Trophoblast cell (in vitro differentiated cells and primary cell): ENCODE measurements around the gene ENTREP3.

Experiments
- DNase-seq, 2 donors: peaks; one replicate each; pipeline ENCODE4 v3.0.0-alpha.2; 2016
- H2AFZ ChIP-seq: 2 replicates; pipeline ENCODE4 v1.6.1; 2013; ENCODE audit warnings: low read length, moderate library complexity, mild to moderate bottlenecking; ENCODE audit not compliant: insufficient read depth, poor library complexity
- H2AK5ac ChIP-seq: 2 replicates; pipeline ENCODE4 v1.6.1; 2013; ENCODE audit warnings: mild to moderate bottlenecking, low read length
- H2BK120ac ChIP-seq: 2 replicates; pipeline ENCODE4 v1.6.1; 2013; ENCODE audit warnings: low read length, mild to moderate bottlenecking, moderate library complexity; ENCODE audit not compliant: insufficient read depth, poor library complexity
- H2BK12ac ChIP-seq: 2 replicates; pipeline ENCODE4 v1.6.1; 2013; ENCODE audit warnings: mild to moderate bottlenecking, low read length, moderate library complexity
- H2BK5ac ChIP-seq: 2 replicates; pipeline ENCODE4 v1.6.1; 2013; ENCODE audit warnings: low read length, low read depth, moderate library complexity, mild to moderate bottlenecking; ENCODE audit not compliant: poor library complexity
- H3K14ac ChIP-seq: 2 replicates; pipeline ENCODE4 v1.6.1; 2013; ENCODE audit warnings: mild to moderate bottlenecking, low read length
- H3K18ac ChIP-seq: 2 replicates; pipeline ENCODE4 v1.6.1; 2013; ENCODE audit warnings: mild to moderate bottlenecking, low read length
- H3K23ac ChIP-seq: 2 replicates; pipeline ENCODE4 v1.6.1; 2013; ENCODE audit warnings: low read length
- H3K27ac ChIP-seq: 2 replicates; pipeline ENCODE4 v1.5.1; 2013; ENCODE audit warnings: low read depth, mild to moderate bottlenecking, inconsistent platforms, low read length, moderate library complexity
- H3K27me3 ChIP-seq: 2 replicates; pipeline ENCODE4 v1.6.1; 2013; ENCODE audit warnings: inconsistent platforms, mild to moderate bottlenecking, low read length, moderate library complexity; ENCODE audit not compliant: insufficient read depth
- H3K36me3 ChIP-seq, 2 experiments: 1 replicate in 1 of 2; 2 replicates in 1 of 2; pipeline ENCODE4 v1.6.1; 2013; ENCODE audit warnings: low read length in 2 of 2, mild to moderate bottlenecking in 2 of 2, moderate library complexity in 1 of 2; ENCODE audit not compliant: insufficient read depth in 2 of 2, control insufficient read depth in 1 of 2
- H3K4ac ChIP-seq: 2 replicates; pipeline ENCODE4 v1.6.1; 2013; ENCODE audit warnings: low read depth, mild to moderate bottlenecking, low read length, moderate library complexity
- H3K4me1 ChIP-seq, 2 experiments: 1 replicate in 1 of 2; 2 replicates in 1 of 2; pipeline ENCODE4 v1.6.1; 2013; ENCODE audit warnings: low read length in 2 of 2, mild to moderate bottlenecking in 2 of 2, moderate library complexity in 1 of 2; ENCODE audit not compliant: insufficient read depth in 2 of 2, control insufficient read depth in 1 of 2
- H3K4me2 ChIP-seq: 2 replicates; pipeline ENCODE4 v1.6.1; 2013; ENCODE audit warnings: inconsistent platforms, mild to moderate bottlenecking, low read length, moderate library complexity
- H3K4me3 ChIP-seq: 2 replicates; pipeline ENCODE4 v1.5.1; 2013; ENCODE audit warnings: mild to moderate bottlenecking, low read depth, low read length, inconsistent platforms
- H3K79me1 ChIP-seq: one replicate; pipeline ENCODE4 v1.6.1; 2013; ENCODE audit warnings: low read length
- H3K79me2 ChIP-seq: 2 replicates; pipeline ENCODE4 v1.6.1; 2013; ENCODE audit warnings: low read length, mild to moderate bottlenecking; ENCODE audit not compliant: control insufficient read depth, insufficient read depth, poor library complexity
- H3K9ac ChIP-seq: 2 replicates; pipeline ENCODE4 v1.6.1; 2013; ENCODE audit warnings: mild to moderate bottlenecking, low read length
- H3K9me3 ChIP-seq: 2 replicates; pipeline ENCODE4 v1.6.1; 2013; ENCODE audit warnings: low read depth, mild to moderate bottlenecking, control low read depth, inconsistent platforms, low read length; ENCODE audit not compliant: insufficient read depth
- H4K12ac ChIP-seq: 2 replicates; pipeline ENCODE4 v1.6.1; 2013; ENCODE audit warnings: low read depth, mild to moderate bottlenecking, low read length, moderate library complexity
- H4K8ac ChIP-seq: 2 replicates; pipeline ENCODE4 v1.6.1; 2013; ENCODE audit warnings: low read depth, mild to moderate bottlenecking, low read length, moderate library complexity
- H4K91ac ChIP-seq: one replicate; pipeline ENCODE4 v1.6.1; 2013; ENCODE audit warnings: low read depth, mild to moderate bottlenecking, low read length, moderate library complexity
- WGBS: extraction: QIAGEN DNeasy Blood & Tissue Kit; methylation state at CpG from one replicate; pipeline ENCODE4 v1.1.7; 2013; ENCODE audit warnings: missing lambda C conversion rate; ENCODE audit not compliant: insufficient read length, insufficient coverage; ENCODE audit errors: extremely low coverage; 5-methylcytosine and 5-hydroxymethylcytosine counted together

The ENTREP3 gene

DNA sequence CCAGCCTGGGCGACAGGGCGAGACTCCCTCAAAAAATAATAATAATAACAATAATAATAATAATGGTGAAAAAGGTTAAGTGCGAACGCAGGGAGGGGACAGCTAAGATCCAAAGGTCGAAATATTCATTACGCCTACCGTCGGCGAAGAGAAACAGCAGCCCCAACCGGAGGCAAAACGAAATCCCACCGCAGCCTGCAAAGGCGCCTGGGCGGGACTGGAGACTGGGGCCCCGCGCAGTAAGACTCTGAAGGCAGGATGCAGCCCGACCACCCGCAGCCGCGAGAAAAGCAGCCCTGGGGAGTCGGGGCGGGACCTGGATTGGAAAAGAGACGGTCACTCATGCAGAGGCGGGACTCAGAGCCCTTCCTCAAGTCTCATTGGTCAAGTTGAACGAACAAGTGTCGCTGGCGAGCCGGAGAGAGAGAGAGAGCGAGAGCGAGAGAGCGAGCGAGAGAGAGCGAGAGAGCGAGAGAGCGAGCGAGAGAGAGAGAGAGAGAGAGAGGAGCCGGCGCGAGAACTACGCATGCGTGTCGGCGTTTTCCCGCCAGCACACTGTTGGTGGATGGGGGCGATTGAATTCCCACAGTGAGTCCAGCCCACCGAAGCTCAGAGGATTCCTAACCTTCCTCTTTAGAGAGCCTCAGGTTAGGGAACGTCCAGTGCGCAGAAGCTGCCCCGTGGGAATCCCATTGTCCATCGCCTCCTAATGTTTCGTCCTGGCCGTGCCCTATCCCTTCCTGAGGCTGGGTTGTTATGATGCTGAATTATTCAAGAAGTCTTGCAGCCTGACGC is 10.7 kb downstream of the ENTREP3 start:
- no peak overlapping the region for H3K23ac ChIP-seq
- H3K27me3 ChIP-seq, result no peaks in the 10 kb centered on the region
- peaks cover 2 to 14% of the 10 kb centered on the region in 2 experiments for H3K4me1 ChIP-seq
- no peak overlapping the region for H3K4ac ChIP-seq
- peak overlapping the region; percentile 65 for H3K14ac ChIP-seq
- H2BK120ac ChIP-seq, result peak overlapping the region; percentile 36
- H3K27ac ChIP-seq, result peak overlapping the region; percentile 87
- H2AK5ac ChIP-seq, result no peak overlapping the region
- H2BK12ac ChIP-seq, result no peak overlapping the region
- peaks cover 14 to 18% of the 10 kb centered on the region in 2 experiments for H3K36me3 ChIP-seq
- peak overlapping the region; percentile 65 for H4K91ac ChIP-seq
- H4K8ac ChIP-seq, result peak overlapping the region; percentile 79
- peak overlapping the region; percentile 40 for H3K18ac ChIP-seq
- no CpG with 5 or more reads among the region's 53 CpGs for WGBS
- peak overlapping the region; percentile 55 for H2BK5ac ChIP-seq
- peaks cover 8% of the 10 kb centered on the region for H3K79me1 ChIP-seq
- H2AFZ ChIP-seq, result peak overlapping the region; percentile 70
- peaks cover 1% of the 10 kb centered on the region for H3K79me2 ChIP-seq
- H3K4me2 ChIP-seq, result peak overlapping the region; percentile 87
- H3K4me3 ChIP-seq, result peak overlapping the region; percentile 53
- H3K9me3 ChIP-seq, result peaks cover 2% of the 10 kb centered on the region
- DNase-seq, result peak; percentile 98 to 99
- H4K12ac ChIP-seq, result peak overlapping the region; percentile 12
- peak overlapping the region; percentile 25 for H3K9ac ChIP-seq

DNA sequence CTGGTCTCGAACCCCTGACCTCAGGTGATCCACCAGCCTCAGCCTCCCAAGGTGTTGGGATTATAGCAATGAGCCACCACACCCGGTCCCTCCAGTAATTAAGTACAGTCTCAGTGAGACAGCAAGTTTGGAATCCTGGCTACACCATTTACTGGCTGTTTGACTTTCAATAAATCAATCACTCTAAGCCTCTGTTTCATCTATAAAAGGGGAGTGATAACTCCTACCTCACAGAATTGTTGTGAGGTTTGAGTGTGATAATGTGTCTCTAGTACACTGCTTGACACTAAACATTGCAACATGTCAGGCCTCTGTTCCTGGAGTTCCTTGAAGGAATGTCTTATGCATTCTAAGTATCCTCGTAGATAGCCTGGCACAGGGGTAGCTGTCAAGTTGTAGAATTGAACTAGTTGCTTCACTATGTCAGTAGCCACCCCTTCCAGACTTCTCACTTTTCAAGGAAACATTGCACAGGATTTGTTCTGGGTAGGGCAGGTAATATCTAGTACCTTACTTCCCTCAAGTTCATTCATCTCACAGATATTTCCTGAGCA is 12.4 kb downstream of the ENTREP3 start:
- Histone ChIP-seq H3K23ac (no peak overlapping the region), H3K4me2 (peak overlapping the region; percentile 55), H2AK5ac (no peak overlapping the region), H4K8ac (no peak overlapping the region), H2BK5ac (no peak overlapping the region), H3K9me3 (peaks cover 2% of the 10 kb centered on the region), H2AFZ (no peak overlapping the region), H3K27me3 (no peaks in the 10 kb centered on the region), H3K4ac (no peak overlapping the region), H3K14ac (no peak overlapping the region), H4K12ac (no peak overlapping the region), H3K4me3 (no peak overlapping the region), H3K9ac (no peak overlapping the region), H3K79me2 (peaks cover 1% of the 10 kb centered on the region), H3K4me1 (peaks cover 2 to 14% of the 10 kb centered on the region in 2 experiments), H2BK120ac (no peak overlapping the region), H3K79me1 (peaks cover 8% of the 10 kb centered on the region), H2BK12ac (no peak overlapping the region), H4K91ac (no peak overlapping the region), H3K18ac (no peak overlapping the region), H3K27ac (no peak overlapping the region), H3K36me3 (peaks cover 7 to 14% of the 10 kb centered on the region in 2 experiments)
- DNase-seq, result peak in 1 of 2 donors; percentile 49
- WGBS, result no CpG with 5 or more reads among the region's 3 CpGs

DNA sequence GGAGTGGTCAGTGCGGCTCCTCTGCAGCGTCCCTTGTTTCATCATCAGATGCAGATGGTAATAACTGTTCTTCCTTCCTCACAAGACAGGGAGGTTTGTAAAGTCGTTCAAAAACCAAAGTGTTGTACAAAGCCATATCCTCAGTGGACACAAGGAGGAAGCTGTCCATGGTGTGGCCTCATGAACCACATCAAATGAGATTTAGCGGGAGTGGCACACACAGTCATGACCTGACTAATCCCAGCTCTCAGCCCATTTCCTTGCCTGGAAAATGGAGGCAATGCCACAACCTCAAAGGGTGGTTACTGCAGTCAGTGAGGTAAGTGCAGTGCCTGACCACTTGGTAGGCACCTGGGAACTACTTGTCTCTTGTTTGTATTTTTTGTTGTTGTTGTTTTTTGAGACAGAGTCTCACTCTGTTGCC is 13.4 kb downstream of the ENTREP3 start:
- no peak overlapping the region for H3K14ac ChIP-seq
- H2AFZ ChIP-seq, result no peak overlapping the region
- H2BK5ac ChIP-seq, result no peak overlapping the region
- H2BK120ac ChIP-seq, result peak overlapping the region; percentile 10
- no peaks in the 10 kb centered on the region for H3K27me3 ChIP-seq
- peak overlapping the region; percentile 77 for H4K8ac ChIP-seq
- H3K36me3 ChIP-seq, result peaks cover 7 to 12% of the 10 kb centered on the region in 2 experiments
- no peak overlapping the region for H3K9ac ChIP-seq
- peak overlapping the region; percentile 19 for H2BK12ac ChIP-seq
- no peak overlapping the region for H3K4me3 ChIP-seq
- no peak for DNase-seq
- H3K4me1 ChIP-seq, result peaks cover 5 to 14% of the 10 kb centered on the region in 2 experiments
- WGBS, result no CpG with 5 or more reads among the region's 4 CpGs
- peak overlapping the region; percentile 50 for H4K91ac ChIP-seq
- H3K18ac ChIP-seq, result peak overlapping the region; percentile 3
- H3K27ac ChIP-seq, result no peak overlapping the region
- no peak overlapping the region for H3K23ac ChIP-seq
- no peak overlapping the region for H4K12ac ChIP-seq
- peaks cover 1% of the 10 kb centered on the region for H3K79me2 ChIP-seq
- H3K4me2 ChIP-seq, result no peak overlapping the region
- H3K79me1 ChIP-seq, result peaks cover 9% of the 10 kb centered on the region
- peaks cover 2% of the 10 kb centered on the region for H3K9me3 ChIP-seq
- peak overlapping the region; percentile 21 for H2AK5ac ChIP-seq
- H3K4ac ChIP-seq, result no peak overlapping the region

DNA sequence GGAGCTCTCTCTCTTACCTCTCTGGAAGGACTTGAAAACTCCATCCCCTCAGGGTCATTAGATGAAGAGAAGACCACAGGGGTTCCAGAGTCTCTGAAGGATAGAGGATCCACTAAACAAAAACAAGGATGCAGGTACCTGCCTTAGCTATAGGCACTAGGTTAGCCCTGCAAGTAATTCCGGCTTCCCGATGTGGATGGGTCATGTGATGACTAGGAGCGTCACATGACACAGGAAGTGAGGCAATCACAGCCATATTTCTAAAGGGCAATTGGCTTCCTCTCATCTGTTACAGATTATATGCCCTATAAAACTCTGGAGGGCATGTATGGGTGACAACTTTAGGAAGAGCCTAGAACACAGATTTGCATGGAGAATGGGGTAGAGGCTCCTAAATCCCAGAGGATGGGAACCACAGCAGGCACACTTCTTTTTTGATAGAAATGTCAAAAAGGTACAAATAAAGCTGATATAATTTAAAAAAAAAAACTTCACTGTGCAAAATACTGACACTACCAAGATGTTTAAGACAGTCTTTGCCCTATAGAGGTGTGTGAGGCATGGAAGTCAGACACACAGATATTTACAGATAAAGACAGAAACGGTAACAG is 14.1 kb downstream of the ENTREP3 start:
- H4K91ac ChIP-seq, result peak overlapping the region; percentile 50
- H2BK120ac ChIP-seq, result peak overlapping the region; percentile 10
- H3K9me3 ChIP-seq, result peaks cover 2% of the 10 kb centered on the region
- H2BK5ac ChIP-seq, result no peak overlapping the region
- WGBS, result no CpG with 5 or more reads among the region's 4 CpGs
- peak overlapping the region; percentile 55 for H3K4me2 ChIP-seq
- no peak overlapping the region for H4K12ac ChIP-seq
- peaks cover 1% of the 10 kb centered on the region for H3K79me2 ChIP-seq
- H3K18ac ChIP-seq, result no peak overlapping the region
- no peak overlapping the region for H2AFZ ChIP-seq
- no peak overlapping the region for H3K4me3 ChIP-seq
- H3K27ac ChIP-seq, result no peak overlapping the region
- DNase-seq, result peak; percentile 69 to 89
- H3K36me3 ChIP-seq, result peaks cover 7 to 14% of the 10 kb centered on the region in 2 experiments
- H3K4ac ChIP-seq, result no peak overlapping the region
- H3K79me1 ChIP-seq, result peaks cover 9% of the 10 kb centered on the region
- no peaks in the 10 kb centered on the region for H3K27me3 ChIP-seq
- H4K8ac ChIP-seq, result peak overlapping the region; percentile 77
- H2BK12ac ChIP-seq, result no peak overlapping the region
- H3K4me1 ChIP-seq, result peaks cover 5 to 14% of the 10 kb centered on the region in 2 experiments
- no peak overlapping the region for H2AK5ac ChIP-seq
- H3K9ac ChIP-seq, result no peak overlapping the region
- no peak overlapping the region for H3K23ac ChIP-seq
- no peak overlapping the region for H3K14ac ChIP-seq
